Measurements from ENCODE around the gene RETREG2.

The RETREG2 gene

DNA sequence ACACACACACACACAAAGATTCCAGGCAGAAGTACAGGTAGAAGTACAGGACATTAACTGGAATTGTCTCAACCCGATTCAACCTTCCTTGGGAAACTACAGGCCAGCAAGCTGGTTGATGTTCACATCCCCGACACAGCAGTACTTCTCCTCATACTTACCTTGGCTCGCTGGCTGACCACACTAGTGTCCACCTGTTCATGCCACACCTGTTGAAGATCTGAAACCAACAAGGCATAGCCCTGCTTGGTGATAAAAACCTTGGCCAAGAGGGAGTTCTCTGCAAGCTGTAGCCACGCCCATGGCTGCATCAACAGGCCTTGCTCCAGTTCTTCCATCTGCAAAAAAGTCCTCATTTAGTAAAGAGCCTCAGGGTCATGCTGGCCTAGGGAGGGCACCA is 20.1 kb upstream of the RETREG2 start:
- no peak for DNase-seq (ENCODE audit: low read depth)
- H3K36me3 ChIP-seq (ENCODE audit: control insufficient read depth, insufficient read depth, low read length, severe bottlenecking) = peaks cover 18% of the 10 kb centered on the region
- H3K4me3 ChIP-seq (ENCODE audit: low read length) = no peak overlapping the region
- peaks cover 11% of the 10 kb centered on the region for H3K4me1 ChIP-seq (ENCODE audit: control insufficient read depth, insufficient read depth, low read length)
- H3K9me3 ChIP-seq (ENCODE audit: control insufficient read depth, low read length) = no peaks in the 10 kb centered on the region
- H3K27me3 ChIP-seq (replicated peaks; ENCODE audit: control insufficient read depth, insufficient read depth, low read length) = no peaks in the 10 kb centered on the region
- H3K9ac ChIP-seq (ENCODE audit: low read length) = no peak overlapping the region

DNA sequence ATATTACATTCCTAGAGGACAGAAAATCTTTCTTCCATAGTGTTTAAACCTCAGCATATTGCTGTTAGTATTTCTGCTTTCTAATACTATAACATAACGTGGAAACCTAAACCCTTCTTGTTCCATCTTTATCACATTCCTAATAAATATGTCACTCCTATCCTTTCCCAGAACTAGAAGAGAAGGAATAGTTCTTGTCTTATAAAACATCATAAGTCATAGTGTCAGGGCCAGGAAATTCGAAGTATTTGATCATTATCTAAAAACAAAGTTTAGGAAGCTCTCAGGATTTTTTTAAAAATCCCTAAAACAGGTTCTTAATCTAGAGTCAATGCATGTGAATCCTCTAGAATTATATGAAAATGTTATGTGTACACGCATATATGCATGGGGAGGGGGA is 19.5 kb upstream of the RETREG2 start:
- no peak for DNase-seq (ENCODE audit: low read depth)
- H3K9ac ChIP-seq (ENCODE audit: low read length) = peak overlapping the region; percentile 53
- H3K4me3 ChIP-seq (ENCODE audit: low read length) = no peak overlapping the region
- no peaks in the 10 kb centered on the region for H3K9me3 ChIP-seq (ENCODE audit: control insufficient read depth, low read length)
- H3K36me3 ChIP-seq (ENCODE audit: control insufficient read depth, insufficient read depth, low read length, severe bottlenecking) = peaks cover 14% of the 10 kb centered on the region
- H3K4me1 ChIP-seq (ENCODE audit: control insufficient read depth, insufficient read depth, low read length) = peaks cover 11% of the 10 kb centered on the region
- H3K27me3 ChIP-seq (replicated peaks; ENCODE audit: control insufficient read depth, insufficient read depth, low read length) = no peaks in the 10 kb centered on the region

DNA sequence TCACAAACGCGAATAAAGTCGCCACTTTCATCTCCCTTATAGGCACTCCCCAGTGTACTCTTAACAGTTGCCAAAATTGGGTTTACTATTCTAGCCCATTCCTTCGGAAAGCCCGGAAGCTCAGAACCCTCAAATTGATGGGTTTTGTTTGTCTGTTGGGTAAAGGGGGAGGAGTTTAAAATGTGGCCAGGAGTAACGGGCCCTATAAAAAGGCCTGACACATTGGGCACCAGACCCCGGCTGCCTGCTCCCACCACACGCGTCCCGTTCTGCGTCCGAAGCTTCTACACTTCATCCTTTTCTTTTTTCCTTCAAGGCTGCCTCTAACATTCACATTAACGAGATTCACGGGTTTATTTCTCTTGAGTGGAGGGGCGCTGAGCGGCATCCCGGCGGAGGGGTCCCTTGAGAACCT is 18.3 kb upstream of the RETREG2 start:
- peak overlapping the region; percentile 82 for H3K4me3 ChIP-seq (ENCODE audit: low read length)
- H3K4me1 ChIP-seq (ENCODE audit: control insufficient read depth, insufficient read depth, low read length) = peaks cover 11% of the 10 kb centered on the region
- H3K36me3 ChIP-seq (ENCODE audit: control insufficient read depth, insufficient read depth, low read length, severe bottlenecking) = peaks cover 6% of the 10 kb centered on the region
- no peak for DNase-seq (ENCODE audit: low read depth)
- H3K9ac ChIP-seq (ENCODE audit: low read length) = peak overlapping the region; percentile 93
- no peaks in the 10 kb centered on the region for H3K9me3 ChIP-seq (ENCODE audit: control insufficient read depth, low read length)
- H3K27me3 ChIP-seq (replicated peaks; ENCODE audit: control insufficient read depth, insufficient read depth, low read length) = no peaks in the 10 kb centered on the region

DNA sequence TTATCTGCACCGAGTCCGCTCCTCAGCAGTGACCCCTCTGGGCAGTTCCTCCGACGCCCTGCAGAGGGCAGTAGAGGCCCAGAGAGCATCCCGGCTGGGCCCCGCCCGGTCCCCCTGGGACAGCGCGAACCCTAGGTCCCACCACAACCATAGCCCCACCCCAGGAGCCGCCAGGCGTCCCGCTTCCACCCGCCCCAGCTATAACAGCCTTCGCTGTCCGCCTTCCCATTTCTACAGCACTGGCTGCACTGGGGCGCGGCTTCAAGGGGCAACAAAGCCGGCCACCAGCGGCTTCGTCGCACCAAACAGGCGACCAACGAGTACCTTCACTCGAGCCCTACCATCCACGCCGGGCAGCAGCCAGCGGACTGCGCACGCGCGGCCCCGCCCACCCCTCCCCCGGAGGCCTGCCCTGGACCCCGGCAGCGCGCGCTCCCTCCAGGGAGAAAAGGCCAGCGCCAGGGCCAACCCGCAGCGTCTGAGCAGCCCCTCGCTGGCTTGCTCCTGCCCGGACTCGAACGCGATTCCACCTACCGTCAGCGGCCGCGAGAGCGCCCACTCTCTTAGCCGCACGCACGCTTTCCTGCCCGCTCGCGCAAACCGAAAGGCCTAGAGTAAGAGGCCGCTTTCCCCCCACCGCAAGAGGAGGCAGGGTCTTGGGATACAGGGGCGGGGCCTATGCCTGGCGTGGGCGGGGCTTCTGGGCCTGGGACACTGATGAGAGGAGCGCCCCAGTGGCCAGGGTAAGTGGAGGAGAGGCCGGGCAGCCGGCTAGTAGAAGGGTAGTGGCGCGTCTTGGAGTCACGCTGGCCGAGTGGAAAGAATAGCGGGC is 17.7 kb upstream of the RETREG2 start, which contains the start of gene NHEJ1:
NHEJ1 (minus strand) TSS at position 630 of the 832 bp plus-strand sequence. CDS start 2,453 bp downstream, outside the sequence.
- peak; percentile 98 for DNase-seq (ENCODE audit: low read depth)
- H3K4me1 ChIP-seq (ENCODE audit: control insufficient read depth, insufficient read depth, low read length) = peaks cover 11% of the 10 kb centered on the region
- no peaks in the 10 kb centered on the region for H3K27me3 ChIP-seq (replicated peaks; ENCODE audit: control insufficient read depth, insufficient read depth, low read length)
- peaks cover 6% of the 10 kb centered on the region for H3K36me3 ChIP-seq (ENCODE audit: control insufficient read depth, insufficient read depth, low read length, severe bottlenecking)
- H3K9ac ChIP-seq (ENCODE audit: low read length) = peak within 1 kb of the TSS; percentile 93
- H3K9me3 ChIP-seq (ENCODE audit: control insufficient read depth, low read length) = no peaks in the 10 kb centered on the region
- peak within 1 kb of the TSS; percentile 82 for H3K4me3 ChIP-seq (ENCODE audit: low read length)

DNA sequence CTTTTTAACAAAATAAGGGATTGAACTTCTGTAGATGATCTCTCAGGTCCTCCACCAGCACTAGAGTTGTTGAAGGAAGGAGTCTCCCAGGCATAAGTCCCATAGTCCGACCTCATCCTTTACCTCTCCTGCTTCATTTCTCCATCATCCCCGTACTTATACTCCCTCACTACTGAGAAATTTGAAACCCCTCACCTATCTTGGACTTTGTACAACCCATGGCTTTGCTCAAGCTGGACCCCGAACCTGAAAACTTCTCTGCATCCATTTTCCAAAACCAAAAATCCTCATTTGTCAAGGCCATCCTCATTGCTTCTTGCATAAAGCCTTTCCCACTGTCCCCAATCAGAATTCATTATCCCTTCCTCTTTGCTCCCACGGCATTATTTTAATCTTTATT is 17.0 kb upstream of the RETREG2 start:
- Histone ChIP-seq H3K9me3 (ENCODE audit: control insufficient read depth, low read length) (no peaks in the 10 kb centered on the region), H3K9ac (ENCODE audit: low read length) (peak overlapping the region; percentile 93), H3K27me3 (replicated peaks; ENCODE audit: control insufficient read depth, insufficient read depth, low read length) (no peaks in the 10 kb centered on the region), H3K4me1 (ENCODE audit: control insufficient read depth, insufficient read depth, low read length) (peaks cover 11% of the 10 kb centered on the region), H3K4me3 (ENCODE audit: low read length) (peak overlapping the region; percentile 82), H3K36me3 (ENCODE audit: control insufficient read depth, insufficient read depth, low read length, severe bottlenecking) (peaks cover 6% of the 10 kb centered on the region)
- DNase-seq (ENCODE audit: low read depth) = no peak

DNA sequence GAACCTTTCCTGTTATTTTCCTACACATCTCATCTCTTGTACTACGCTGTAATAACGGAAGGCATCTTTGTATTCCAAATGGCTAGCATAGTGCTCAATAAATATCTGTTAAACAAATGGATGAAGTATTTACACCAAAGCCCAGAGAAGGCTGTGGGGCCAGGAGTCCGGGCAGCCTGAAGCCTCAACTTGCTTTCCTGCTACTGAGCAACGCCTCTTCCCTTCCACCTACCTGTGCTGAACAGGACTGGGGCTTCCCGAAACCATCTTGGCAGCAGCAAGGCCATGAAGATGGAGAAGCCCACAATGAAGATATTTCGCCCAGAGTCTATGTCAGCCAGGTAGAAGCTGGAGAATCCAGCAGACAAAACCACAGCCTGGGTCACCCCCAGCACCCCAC is 14.9 kb upstream of the RETREG2 start:
- Histone ChIP-seq H3K36me3 (ENCODE audit: control insufficient read depth, insufficient read depth, low read length, severe bottlenecking) (no peaks in the 10 kb centered on the region), H3K9me3 (ENCODE audit: control insufficient read depth, low read length) (no peaks in the 10 kb centered on the region), H3K4me1 (ENCODE audit: control insufficient read depth, insufficient read depth, low read length) (peaks cover 11% of the 10 kb centered on the region), H3K4me3 (ENCODE audit: low read length) (no peak overlapping the region), H3K9ac (ENCODE audit: low read length) (no peak overlapping the region), H3K27me3 (replicated peaks; ENCODE audit: control insufficient read depth, insufficient read depth, low read length) (no peaks in the 10 kb centered on the region)
- DNase-seq (ENCODE audit: low read depth) = no peak

DNA sequence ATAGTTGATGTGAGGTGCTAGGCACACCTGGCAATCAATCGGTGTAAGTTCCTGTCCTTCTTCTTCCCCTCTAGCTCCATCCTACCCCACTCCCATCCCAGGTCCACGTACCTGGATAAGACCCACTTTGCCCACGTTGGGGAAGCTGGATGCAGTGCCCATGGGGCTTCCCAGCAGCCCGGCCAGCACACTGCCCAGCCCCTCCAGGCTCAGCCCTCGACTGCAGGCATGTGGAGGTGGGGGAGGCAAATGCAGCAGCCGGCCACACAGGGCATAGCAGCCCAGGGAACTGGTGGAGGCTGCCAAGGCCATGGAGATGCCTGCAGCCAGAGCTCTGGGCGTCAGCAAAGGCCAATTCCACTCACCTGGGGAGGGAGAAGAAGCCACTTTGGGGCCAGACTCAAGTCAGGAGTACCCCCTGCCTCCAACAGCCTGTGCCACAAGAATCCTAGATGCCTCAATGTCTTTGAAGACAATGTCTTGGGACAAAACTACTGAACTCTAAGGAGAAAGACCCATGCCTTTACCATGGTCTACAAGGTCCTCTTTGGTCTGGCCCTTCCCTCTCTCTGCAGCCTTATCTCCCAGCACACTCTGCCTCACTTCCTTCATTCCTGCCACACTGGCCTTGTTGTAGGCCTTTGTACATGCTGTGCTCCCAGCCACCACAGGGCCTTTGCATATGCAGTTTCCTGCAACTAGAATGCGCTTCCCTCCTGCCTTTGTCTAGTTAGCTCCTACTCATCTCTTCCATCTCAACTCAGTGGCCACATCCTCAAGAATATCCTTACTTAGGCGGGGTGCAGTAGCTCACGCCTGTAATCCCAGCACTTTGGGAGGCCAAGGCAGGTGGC is 12.8 kb upstream of the RETREG2 start:
- Histone ChIP-seq H3K27me3 (replicated peaks; ENCODE audit: control insufficient read depth, insufficient read depth, low read length) (no peaks in the 10 kb centered on the region), H3K4me1 (ENCODE audit: control insufficient read depth, insufficient read depth, low read length) (peaks cover 5% of the 10 kb centered on the region), H3K9me3 (ENCODE audit: control insufficient read depth, low read length) (no peaks in the 10 kb centered on the region), H3K9ac (ENCODE audit: low read length) (no peak overlapping the region), H3K4me3 (ENCODE audit: low read length) (no peak overlapping the region), H3K36me3 (ENCODE audit: control insufficient read depth, insufficient read depth, low read length, severe bottlenecking) (no peaks in the 10 kb centered on the region)
- DNase-seq (ENCODE audit: low read depth) = no peak

DNA sequence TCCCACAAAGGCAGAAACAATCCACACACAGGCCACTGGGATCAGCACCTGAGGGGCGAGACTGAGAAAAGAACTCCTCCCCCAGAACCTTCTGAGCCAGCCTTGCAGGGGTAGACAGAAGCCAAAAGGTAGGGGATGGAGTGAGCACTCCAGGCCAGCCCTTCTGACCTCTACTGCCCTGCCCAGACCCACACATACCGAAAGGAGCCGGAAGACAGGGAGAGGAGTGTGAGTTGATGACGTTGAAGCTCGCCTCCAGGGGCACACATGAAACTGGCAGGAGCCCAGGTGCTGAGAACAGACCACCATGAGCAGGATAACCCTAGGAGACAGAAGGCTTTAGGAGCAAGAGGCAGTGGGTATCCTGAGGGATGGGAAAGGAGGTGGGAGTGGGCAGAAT is 10.1 kb upstream of the RETREG2 start:
- Histone ChIP-seq H3K4me3 (ENCODE audit: low read length) (no peak overlapping the region), H3K9ac (ENCODE audit: low read length) (no peak overlapping the region), H3K27me3 (replicated peaks; ENCODE audit: control insufficient read depth, insufficient read depth, low read length) (no peaks in the 10 kb centered on the region), H3K4me1 (ENCODE audit: control insufficient read depth, insufficient read depth, low read length) (peaks cover 12% of the 10 kb centered on the region), H3K9me3 (ENCODE audit: control insufficient read depth, low read length) (no peaks in the 10 kb centered on the region), H3K36me3 (ENCODE audit: control insufficient read depth, insufficient read depth, low read length, severe bottlenecking) (peaks cover 8% of the 10 kb centered on the region)
- DNase-seq (ENCODE audit: low read depth) = no peak

DNA sequence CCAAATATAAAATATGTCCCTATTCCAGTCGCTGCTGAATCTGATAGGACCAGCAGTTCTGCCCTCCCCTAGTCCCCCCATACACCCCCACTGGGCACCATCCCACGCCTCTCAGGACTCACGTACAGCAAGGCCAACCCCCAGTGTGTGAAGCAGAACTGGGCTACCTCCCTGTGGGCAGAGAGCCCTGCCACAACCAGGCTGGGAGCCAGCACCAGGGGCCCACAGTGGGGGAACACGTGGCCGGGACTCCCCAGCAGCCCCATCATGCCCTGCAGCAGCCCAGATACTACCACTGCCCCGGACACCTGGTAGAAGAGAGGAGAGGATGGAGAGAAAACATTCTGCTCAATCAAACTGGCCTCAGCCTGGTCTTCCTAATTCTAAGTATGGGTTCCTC is 9.5 kb upstream of the RETREG2 start:
- no peak for DNase-seq (ENCODE audit: low read depth)
- no peaks in the 10 kb centered on the region for H3K9me3 ChIP-seq (ENCODE audit: control insufficient read depth, low read length)
- H3K9ac ChIP-seq (ENCODE audit: low read length) = no peak overlapping the region
- peaks cover 12% of the 10 kb centered on the region for H3K4me1 ChIP-seq (ENCODE audit: control insufficient read depth, insufficient read depth, low read length)
- no peaks in the 10 kb centered on the region for H3K27me3 ChIP-seq (replicated peaks; ENCODE audit: control insufficient read depth, insufficient read depth, low read length)
- H3K36me3 ChIP-seq (ENCODE audit: control insufficient read depth, insufficient read depth, low read length, severe bottlenecking) = peaks cover 13% of the 10 kb centered on the region
- H3K4me3 ChIP-seq (ENCODE audit: low read length) = no peak overlapping the region

DNA sequence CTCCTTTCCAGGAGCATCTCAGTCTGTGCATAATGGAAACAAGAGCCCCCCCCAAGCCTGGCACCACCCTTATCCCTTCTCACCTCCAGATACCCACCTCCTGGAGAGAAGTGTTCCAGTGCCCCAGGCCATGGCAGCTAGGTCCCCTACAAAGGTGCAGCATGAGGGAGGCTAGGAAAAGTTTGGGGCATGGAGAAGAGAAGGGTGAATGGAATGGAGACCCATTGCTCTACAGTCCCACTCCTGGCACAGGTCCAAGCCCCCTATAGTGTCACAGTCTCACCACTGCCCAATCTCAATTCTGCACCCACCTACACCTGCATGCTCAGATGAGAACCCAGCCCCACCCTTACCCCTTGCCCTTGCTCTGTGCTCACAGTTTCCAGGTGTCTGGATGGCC is 9.1 kb upstream of the RETREG2 start:
- peaks cover 17% of the 10 kb centered on the region for H3K36me3 ChIP-seq (ENCODE audit: control insufficient read depth, insufficient read depth, low read length, severe bottlenecking)
- no peak for DNase-seq (ENCODE audit: low read depth)
- H3K4me3 ChIP-seq (ENCODE audit: low read length) = no peak overlapping the region
- no peak overlapping the region for H3K9ac ChIP-seq (ENCODE audit: low read length)
- peaks cover 12% of the 10 kb centered on the region for H3K4me1 ChIP-seq (ENCODE audit: control insufficient read depth, insufficient read depth, low read length)
- H3K27me3 ChIP-seq (replicated peaks; ENCODE audit: control insufficient read depth, insufficient read depth, low read length) = no peaks in the 10 kb centered on the region
- no peaks in the 10 kb centered on the region for H3K9me3 ChIP-seq (ENCODE audit: control insufficient read depth, low read length)

DNA sequence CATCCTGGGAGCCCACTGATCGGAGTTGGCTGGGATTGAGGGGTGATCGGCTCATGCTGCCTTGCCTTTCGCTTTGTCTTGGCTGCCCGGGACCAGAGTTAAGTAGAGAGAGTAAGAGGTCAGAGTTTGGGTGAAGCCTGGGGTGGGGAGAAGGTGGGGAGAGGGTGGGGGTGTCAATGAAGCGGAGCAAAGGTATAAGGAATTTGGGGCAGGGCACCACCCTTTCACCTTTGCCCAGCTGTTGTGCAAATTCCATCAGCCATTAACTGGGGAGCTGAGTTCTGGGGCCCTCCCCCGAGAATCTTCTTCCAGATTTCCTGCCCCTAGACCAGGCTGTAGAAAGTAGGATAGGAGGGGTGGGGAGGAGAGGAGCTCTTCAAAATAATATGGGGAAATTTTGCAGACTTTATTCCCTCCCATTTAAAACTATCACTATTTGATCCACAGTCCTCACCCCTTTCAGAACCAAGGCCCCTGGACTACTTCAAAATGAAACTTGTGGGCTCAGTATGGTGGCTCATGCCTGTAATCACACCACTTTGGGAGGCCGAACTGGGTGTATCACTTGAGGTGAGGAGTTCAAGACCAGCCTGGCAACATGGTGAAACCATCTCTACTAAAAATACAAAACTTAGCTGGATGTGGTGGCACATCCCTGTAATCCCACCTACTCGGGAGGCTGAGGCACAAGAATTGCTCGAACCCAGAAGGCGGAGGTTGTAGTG is 8.0 kb upstream of the RETREG2 start, which contains the start of gene SLC23A3:
SLC23A3 (minus strand) TSS at position 100 of the 725 bp plus-strand sequence; CDS start at position 55, 45 bp downstream.
- DNase-seq (ENCODE audit: low read depth) = no peak
- H3K4me3 ChIP-seq (ENCODE audit: low read length) = no peak within 1 kb of the TSS

More for the DNA sequence above, 8.0 kb upstream of the RETREG2 start, which contains the start of gene SLC23A3:
- peak within 1 kb of the TSS; percentile 44 for H3K9ac ChIP-seq (ENCODE audit: low read length)
- no peaks in the 10 kb centered on the region for H3K9me3 ChIP-seq (ENCODE audit: control insufficient read depth, low read length)
- peaks cover 22% of the 10 kb centered on the region for H3K4me1 ChIP-seq (ENCODE audit: control insufficient read depth, insufficient read depth, low read length)
- H3K36me3 ChIP-seq (ENCODE audit: control insufficient read depth, insufficient read depth, low read length, severe bottlenecking) = peaks cover 28% of the 10 kb centered on the region
- no peaks in the 10 kb centered on the region for H3K27me3 ChIP-seq (replicated peaks; ENCODE audit: control insufficient read depth, insufficient read depth, low read length)
